ENCODE data around the gene ZDHHC9.

Gene ZDHHC9

GRCh38 chrX:129761596-129761995, 82.1 kb downstream of the ZDHHC9 start:
- DNase-seq = no peak

- no peak for DNase-seq
Observed at GRCh38 chrX:129760981-129761380, 82.7 kb downstream of the ZDHHC9 start.

GRCh38 chrX:129760155-129760554, 83.5 kb downstream of the ZDHHC9 start:
- DNase-seq = no peak

GRCh38 chrX:129759576-129760061, 84.1 kb downstream of the ZDHHC9 start:
- peak; percentile 35 for DNase-seq

- no peak for DNase-seq
Observed at GRCh38 chrX:129755779-129756650, 87.7 kb downstream of the ZDHHC9 start.

- DNase-seq = no peak
Observed at GRCh38 chrX:129754056-129755024, 89.3 kb downstream of the ZDHHC9 start.

Data from effector CD4-positive, alpha-beta T cell (primary cell).